Panc1 (cell line): ENCODE data around the gene AFF2. TPM values are rescaled to one million over a fixed set of nuclear protein-coding genes. Genes with fewer than 3 reads are reported as not detected.

ENCODE experiments used
- ATAC-seq: fragments of 200-7000 bp; cut with Tn5 transposase; 2 replicates; pipeline ENCODE4 v1.9.1; 2020; ENCODE audit warnings: mild to moderate bottlenecking, moderate library complexity
- BruUV-seq: library from RNA; stranded (reverse); fragments of 400-500 nt; replicated peaks from 2 replicates; lab custom pipeline; 2021; lab: Mats Ljungman, UMichigan
- CTCF ChIA-PET: fragments of 300-600 bp; sonication (Branson Sonifier 250); formaldehyde crosslinking; loops from one replicate; lab custom pipeline; 2022; ENCODE audit warnings: antibody characterized with exemption; lab: Charles Lee
- POLR2A ChIA-PET: fragments of 300-600 bp; sonication (Branson Sonifier 250); formaldehyde crosslinking; loops from one replicate; lab custom pipeline; 2022; ENCODE audit warnings: antibody characterized with exemption; lab: Charles Lee
- DNase-seq: peaks from one replicate; pipeline ENCODE4 v3.0.0-alpha.2; 2010; ENCODE audit warnings: low read depth, low spot score
- H3K27ac ChIP-seq: 2 replicates; pipeline ENCODE4 v1.5.1; 2011; ENCODE audit warnings: mild to moderate bottlenecking, low read length, inconsistent platforms
- H3K27me3 ChIP-seq: fragments of 200-500 bp; sonication (Bioruptor generic); 2 replicates; pipeline ENCODE4 v1.6.0; 2014; ENCODE audit warnings: low read length, inconsistent platforms; ENCODE audit not compliant: control insufficient read depth, insufficient read depth
- H3K36me3 ChIP-seq: fragments of 200-500 bp; sonication (Bioruptor generic); 2 replicates; pipeline ENCODE4 v1.5.1; 2014; ENCODE audit warnings: inconsistent platforms, mild to moderate bottlenecking, low read length, moderate library complexity; ENCODE audit not compliant: control insufficient read depth, insufficient read depth
- H3K4me1 ChIP-seq: 2 replicates; pipeline ENCODE4 v1.5.1; 2011; ENCODE audit warnings: inconsistent platforms, mild to moderate bottlenecking, low read length, moderate library complexity; ENCODE audit not compliant: control insufficient read depth, insufficient read depth
- H3K4me3 ChIP-seq, 2 experiments: 2 replicates each; pipeline ENCODE4 v1.5.1; 2011 to 2012; ENCODE audit warnings: low read depth in 2 of 2, low read length in 2 of 2, mild to moderate bottlenecking in 2 of 2, inconsistent platforms in 1 of 2, moderate library complexity in 1 of 2
- H3K9me3 ChIP-seq: fragments of 200-500 bp; sonication (Bioruptor generic); 2 replicates; pipeline ENCODE4 v1.5.1; 2014; ENCODE audit warnings: low read depth, mild to moderate bottlenecking, inconsistent platforms, low read length, moderate library complexity; ENCODE audit not compliant: control insufficient read depth, insufficient read depth
- CTCF ChIP-seq: fragments of 450-650 bp; IDR thresholded peaks from 2 replicates; pipeline ENCODE4 v1.5.1; 2017; ENCODE audit warnings: mild to moderate bottlenecking
- POLR2AphosphoS5 ChIP-seq: IDR thresholded peaks from 2 replicates; pipeline ENCODE4 v1.6.1; 2012; ENCODE audit warnings: mild to moderate bottlenecking, low read depth, low read length, moderate library complexity
- REST ChIP-seq, 2 experiments: IDR thresholded peaks; 2 replicates each; pipeline ENCODE4 v1.6.1; 2011 to 2012; ENCODE audit warnings: low read depth in 2 of 2, control low read depth in 1 of 2, low read length in 1 of 2, mild to moderate bottlenecking in 1 of 2, moderate library complexity in 1 of 2; ENCODE audit not compliant: insufficient read depth in 1 of 2
- SIN3A ChIP-seq: IDR thresholded peaks from 2 replicates; pipeline ENCODE4 v1.6.1; 2012; ENCODE audit warnings: low read depth, mild to moderate bottlenecking, low read length, moderate library complexity, borderline replicate concordance; ENCODE audit not compliant: insufficient read depth
- TCF7L2 ChIP-seq: IDR thresholded peaks from 2 replicates; pipeline ENCODE4 v1.6.1; 2011; ENCODE audit warnings: mild to moderate bottlenecking, low read depth, low read length, inconsistent platforms
- in situ Hi-C: cut with HindIII; loops from 2 replicates; pipeline ENCODE4 v1.10.0; 2016; ENCODE audit warnings: low sequenced_read_pairs, low pct_unique_long_range_greater_than_20kb
- intact Hi-C: fragments of 100-400 bp; cut with micrococcal nuclease; formaldehyde crosslinking; loops from one replicate; pipeline ENCODE4 v1.10.0; 2022; ENCODE audit not compliant: unreplicated experiment
- total RNA-seq: library from RNA; stranded (reverse); gene quantifications from one replicate; pipeline ENCODE4 v1.2.1, GENCODE V29; 2021; ENCODE audit not compliant: unreplicated experiment

AFF2 gene
- total RNA-seq, 1 experiment from 2014 or later, result 0.05 TPM

- intact Hi-C loops, result no loop called here
- ATAC-seq, result no peak
Measured at GRCh38 chrX:148620023-148620422, 119.6 kb downstream of the AFF2 start.

GRCh38 chrX:148624951-148625474, 124.6 kb downstream of the AFF2 start:
- no TSS peak for BruUV-seq
- no peaks in the 10 kb centered on the region for H3K4me1 ChIP-seq
- H3K27ac ChIP-seq, result no peak overlapping the region
- ChIA-PET CTCF (no interaction called here), POLR2A (no interaction called here)
- no peaks in the 10 kb centered on the region for H3K9me3 ChIP-seq
- intact Hi-C loops, result no loop called here
- no peak for ATAC-seq
- H3K4me3 ChIP-seq, result no peak overlapping the region
- DNase-seq, result no peak
- TF ChIP-seq POLR2AphosphoS5 (no peak), REST (IDR thresholded peaks at IDR 0.05; ENCODE audit: insufficient read depth in 1 of 2, low read depth in 2 of 2, low read length in 1 of 2) (no peak), SIN3A (no peak), TCF7L2 (no peak), CTCF (no peak)
- H3K36me3 ChIP-seq, result no peaks in the 10 kb centered on the region
- in situ Hi-C loops, result no loop called here
- no peaks in the 10 kb centered on the region for H3K27me3 ChIP-seq

More at GRCh38 chrX:148620023-148620422, 119.6 kb downstream of the AFF2 start:
- ChIA-PET CTCF (no interaction called here), POLR2A (no interaction called here)
- no peaks in the 10 kb centered on the region for H3K9me3 ChIP-seq
- no peak for DNase-seq
- no peak overlapping the region for H3K27ac ChIP-seq
- in situ Hi-C loops, result no loop called here
- H3K4me3 ChIP-seq, result no peak overlapping the region
- no peaks in the 10 kb centered on the region for H3K36me3 ChIP-seq
- no peaks in the 10 kb centered on the region for H3K27me3 ChIP-seq
- BruUV-seq, result no TSS peak
- TF ChIP-seq POLR2AphosphoS5 (no peak), SIN3A (no peak), CTCF (no peak), TCF7L2 (no peak), REST (IDR thresholded peaks at IDR 0.05; ENCODE audit: insufficient read depth in 1 of 2, low read depth in 2 of 2, low read length in 1 of 2) (no peak)
- no peaks in the 10 kb centered on the region for H3K4me1 ChIP-seq
